Caco-2 (cell line): ENCODE results near the gene NAT8L. TPM values are rescaled to one million over a fixed set of nuclear protein-coding genes. Genes with fewer than 3 reads are reported as not detected.

Experiments used
- BruUV-seq: library from RNA; stranded (reverse); fragments of 400-500 nt; replicated peaks from 2 replicates; lab custom pipeline; 2021; lab: Mats Ljungman, UMichigan
- CTCF ChIA-PET: fragments of 300-600 bp; sonication (Branson Sonifier 250); formaldehyde crosslinking; loops from one replicate; lab custom pipeline; 2022; ENCODE audit warnings: antibody characterized with exemption; lab: Charles Lee
- POLR2A ChIA-PET: fragments of 300-600 bp; sonication (Branson Sonifier 250); formaldehyde crosslinking; loops from one replicate; lab custom pipeline; 2022; ENCODE audit warnings: antibody characterized with exemption; lab: Charles Lee
- DNase-seq, 2 experiments: peaks; one replicate each; pipeline versions ENCODE4 v3.0.0 to v3.0.0-alpha.2; 2020 to 2022
- H3K27me3 ChIP-seq: replicated peaks from 2 replicates; pipeline ENCODE4 v1.6.0; 2011; ENCODE audit warnings: low read length; ENCODE audit not compliant: control insufficient read depth, insufficient read depth
- H3K36me3 ChIP-seq: 2 replicates; pipeline ENCODE4 v1.5.1; 2011; ENCODE audit warnings: low read length; ENCODE audit not compliant: control insufficient read depth, insufficient read depth
- H3K4me1 ChIP-seq: fragments of 250-450 bp; sonication (Bioruptor Pico); 2 replicates; pipeline ENCODE4 v1.5.1; 2020; ENCODE audit warnings: mild to moderate bottlenecking
- H3K4me3 ChIP-seq: 2 replicates; pipeline ENCODE4 v1.5.1; 2011; ENCODE audit warnings: low read depth, mild to moderate bottlenecking, control low read depth, low read length
- H3K9me3 ChIP-seq: fragments of 250-450 bp; sonication (Bioruptor Pico); 2 replicates; pipeline ENCODE4 v1.5.1; 2020; ENCODE audit warnings: mild to moderate bottlenecking, moderate library complexity
- H3K27ac Mint-ChIP-seq: one replicate; pipeline ENCODE4 v1.8.0; 2022; ENCODE audit warnings: mixed read lengths; ENCODE audit not compliant: unreplicated experiment
- H3K27me3 Mint-ChIP-seq: one replicate; pipeline ENCODE4 v1.8.0; 2022; ENCODE audit warnings: mixed read lengths; ENCODE audit not compliant: insufficient read depth, unreplicated experiment
- H3K36me3 Mint-ChIP-seq: one replicate; pipeline ENCODE4 v1.8.0; 2022; ENCODE audit warnings: mild to moderate bottlenecking, mixed read lengths; ENCODE audit not compliant: insufficient read depth, unreplicated experiment
- H3K4me1 Mint-ChIP-seq: one replicate; pipeline ENCODE4 v1.8.0; 2022; ENCODE audit warnings: low read depth, mixed read lengths; ENCODE audit not compliant: unreplicated experiment
- H3K4me3 Mint-ChIP-seq: one replicate; pipeline ENCODE4 v1.8.0; 2022; ENCODE audit warnings: mild to moderate bottlenecking, moderate library complexity, mixed read lengths; ENCODE audit not compliant: unreplicated experiment
- H3K9me3 Mint-ChIP-seq: one replicate; pipeline ENCODE4 v1.8.0; 2022; ENCODE audit warnings: mixed read lengths; ENCODE audit not compliant: unreplicated experiment
- CTCF ChIP-seq, 2 experiments: fragments of 200-600 bp in 1 of 2; IDR thresholded peaks; 1 replicate in 1 of 2; 2 replicates in 1 of 2; pipeline versions ENCODE4 v1.5.1 to v1.8.0; 2011 to 2022; ENCODE audit warnings: antibody characterized with exemption in 1 of 2, control low read depth in 1 of 2, inconsistent platforms in 1 of 2, low read depth in 1 of 2, low read length in 1 of 2, mild to moderate bottlenecking in 1 of 2, moderate library complexity in 1 of 2; ENCODE audit not compliant: insufficient read depth in 1 of 2, severe bottlenecking in 1 of 2, unreplicated experiment in 1 of 2
- intact Hi-C: fragments of 100-400 bp; cut with micrococcal nuclease; formaldehyde crosslinking; loops from one replicate; pipeline ENCODE4 v1.10.0; 2022; ENCODE audit not compliant: unreplicated experiment
- total RNA-seq: library from RNA; stranded (reverse); gene quantifications from 2 replicates; pipeline ENCODE4 v1.2.3, GENCODE V29; 2022

The NAT8L gene
- total RNA-seq, 1 experiment from 2014 or later = 6.2 TPM

- no TSS peak for BruUV-seq
- ChIA-PET CTCF (no interaction called here), POLR2A (interaction anchor here (0.6 kb wide), 1 partner anchor 131 kb away, joined by 3 read pairs; no protein-coding TSS in a partner anchor)
- Histone ChIP-seq H3K9me3 (no peaks in the 10 kb centered on the region), H3K27me3 (no peaks in the 10 kb centered on the region), H3K36me3 (no peaks in the 10 kb centered on the region), H3K4me1 (no peaks in the 10 kb centered on the region), H3K4me3 (no peak overlapping the region)
- H3K27me3 Mint-ChIP-seq = peaks cover 4% of the 10 kb centered on the region
- H3K4me3 Mint-ChIP-seq = peak overlapping the region; percentile 9
- no peaks in the 10 kb centered on the region for H3K9me3 Mint-ChIP-seq
- no peak overlapping the region for H3K27ac Mint-ChIP-seq
- no peaks in the 10 kb centered on the region for H3K4me1 Mint-ChIP-seq
- intact Hi-C loops = no loop called here
- no peaks in the 10 kb centered on the region for H3K36me3 Mint-ChIP-seq
- DNase-seq = no peak
- no peak for TF ChIP-seq CTCF (IDR thresholded peaks at IDR 0.05; ENCODE audit: insufficient read depth in 1 of 2, low read depth in 1 of 2, low read length in 1 of 2, severe bottlenecking in 1 of 2, unreplicated experiment in 1 of 2)
Measured at GRCh38 chr4:2057382-2058065, 1.6 kb upstream of the NAT8L start.

DNA sequence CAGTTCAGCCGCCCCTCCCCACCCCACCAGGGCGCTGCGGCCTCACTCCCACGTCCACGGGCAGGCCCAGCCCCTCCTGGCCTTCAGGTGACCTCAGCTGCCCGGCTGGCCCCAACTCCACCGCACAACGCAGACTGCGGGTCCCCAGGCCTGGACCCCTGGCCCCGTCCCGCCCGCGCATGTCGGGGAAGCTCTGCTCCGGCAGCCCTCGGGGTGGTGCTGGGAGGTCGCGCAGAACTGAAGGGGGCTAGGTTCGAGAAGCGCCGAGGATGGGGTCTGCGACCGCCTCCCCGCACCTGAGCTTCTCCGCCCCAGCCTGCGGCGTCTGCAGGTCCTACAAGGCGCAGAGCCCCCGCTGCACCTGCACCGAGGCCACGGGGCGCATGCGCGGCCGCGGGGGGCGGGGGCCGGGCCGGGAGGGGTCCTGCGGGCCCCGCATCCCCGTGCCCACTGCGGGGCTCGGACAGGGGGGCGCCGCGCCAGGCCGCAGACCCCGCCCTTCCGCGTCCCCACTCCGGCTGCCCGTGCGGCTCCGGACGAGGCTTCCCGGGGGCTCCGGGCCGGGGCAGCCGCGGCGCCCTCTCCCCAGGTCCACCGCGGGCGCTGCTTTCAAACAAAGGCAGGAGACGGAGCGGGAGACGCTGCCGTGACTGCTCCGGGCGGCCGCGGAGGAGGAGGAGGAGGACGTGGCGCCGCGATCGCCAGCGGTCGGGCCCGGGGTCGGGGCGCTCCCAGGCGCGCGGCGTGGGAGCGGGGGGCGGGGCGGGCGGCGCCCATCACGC lies 672 bp upstream of the NAT8L start:
- peak in 1 of 2 experiments; percentile 30 for DNase-seq
- Histone ChIP-seq H3K27me3 (no peaks in the 10 kb centered on the region), H3K4me3 (peak overlapping the region; percentile 43), H3K4me1 (no peaks in the 10 kb centered on the region), H3K36me3 (no peaks in the 10 kb centered on the region; the same call in 1 of the 2 replicates), H3K9me3 (no peaks in the 10 kb centered on the region)
- H3K9me3 Mint-ChIP-seq = no peaks in the 10 kb centered on the region
- H3K4me1 Mint-ChIP-seq = no peaks in the 10 kb centered on the region
- BruUV-seq = no TSS peak
- CTCF ChIA-PET = no interaction called here
- no peaks in the 10 kb centered on the region for H3K36me3 Mint-ChIP-seq
- H3K4me3 Mint-ChIP-seq = peak overlapping the region; percentile 62
- POLR2A ChIA-PET = interaction anchor here (0.6 kb wide), 1 partner anchor 130 kb away, joined by 3 read pairs; no protein-coding TSS in a partner anchor
- H3K27me3 Mint-ChIP-seq = peaks cover 3% of the 10 kb centered on the region
- intact Hi-C loops = no loop called here
- TF ChIP-seq CTCF (IDR thresholded peaks at IDR 0.05; ENCODE audit: insufficient read depth in 1 of 2, low read depth in 1 of 2, low read length in 1 of 2, severe bottlenecking in 1 of 2, unreplicated experiment in 1 of 2) = no peak
- no peak overlapping the region for H3K27ac Mint-ChIP-seq

DNA sequence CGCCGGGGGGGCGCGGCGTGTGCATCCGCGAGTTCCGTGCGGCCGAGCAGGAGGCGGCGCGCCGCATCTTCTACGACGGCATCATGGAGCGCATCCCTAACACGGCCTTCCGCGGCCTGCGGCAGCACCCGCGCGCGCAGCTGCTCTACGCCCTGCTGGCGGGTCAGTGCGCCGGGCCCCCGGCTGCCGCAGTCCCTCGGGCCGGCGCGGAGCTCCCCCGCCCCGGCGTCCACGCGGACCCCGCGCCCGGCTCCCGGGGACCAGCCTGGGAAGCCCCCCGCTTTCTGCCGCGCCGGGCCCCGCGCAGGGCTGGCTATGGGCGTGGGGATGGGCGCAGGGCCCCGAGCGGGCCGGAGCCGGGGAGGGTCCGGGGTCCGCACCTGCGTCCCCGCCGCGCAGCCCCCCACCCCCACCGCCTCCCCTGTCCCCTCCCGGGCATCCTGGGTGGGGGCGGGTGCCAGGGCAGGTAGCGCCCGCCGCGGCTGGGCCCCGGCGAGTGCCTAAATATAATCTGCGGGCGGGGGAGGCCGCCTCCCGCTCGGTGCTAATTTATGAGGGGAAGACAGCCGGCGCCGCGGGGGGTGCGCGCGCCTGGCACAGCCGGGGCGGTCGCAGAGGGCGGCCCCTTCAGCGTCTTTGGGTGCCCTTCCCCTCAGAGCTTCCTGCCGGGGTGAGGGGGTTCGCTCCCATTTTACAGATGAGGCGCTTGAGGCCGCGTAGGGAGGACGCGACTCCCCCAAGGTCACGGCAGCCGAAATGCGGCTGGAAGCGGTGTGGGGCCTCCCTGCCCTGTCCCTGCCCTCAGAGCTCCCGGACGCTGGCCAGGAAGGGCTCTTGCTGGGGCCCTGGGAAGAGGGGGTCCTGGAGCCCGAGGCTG lies 837 bp downstream of the NAT8L start:
- DNase-seq = no peak

More for the DNA sequence above, 837 bp downstream of the NAT8L start:
- no peaks in the 10 kb centered on the region for H3K4me1 Mint-ChIP-seq
- H3K36me3 Mint-ChIP-seq = no peaks in the 10 kb centered on the region
- H3K4me3 Mint-ChIP-seq = peak overlapping the region; percentile 27
- Histone ChIP-seq H3K9me3 (no peaks in the 10 kb centered on the region), H3K4me3 (peak overlapping the region; percentile 38), H3K27me3 (no peaks in the 10 kb centered on the region), H3K36me3 (no peaks in the 10 kb centered on the region; the same call in 1 of the 2 replicates), H3K4me1 (no peaks in the 10 kb centered on the region)
- no TSS peak for BruUV-seq
- no peaks in the 10 kb centered on the region for H3K9me3 Mint-ChIP-seq
- ChIA-PET CTCF (no interaction called here), POLR2A (no interaction called here)
- no peak overlapping the region for H3K27ac Mint-ChIP-seq
- peaks cover 3% of the 10 kb centered on the region for H3K27me3 Mint-ChIP-seq
- no peak for TF ChIP-seq CTCF (IDR thresholded peaks at IDR 0.05; ENCODE audit: insufficient read depth in 1 of 2, low read depth in 1 of 2, low read length in 1 of 2, severe bottlenecking in 1 of 2, unreplicated experiment in 1 of 2)
- intact Hi-C loops = no loop called here
